ENCODE results near the gene CMSS1.

CMSS1 gene

GRCh38 chr3:99789011-99789721 is 28.5 kb upstream of the CMSS1 start:
- peak; percentile 3 for DNase-seq (ENCODE audit: low read depth)
- peak; percentile 73 for TF ChIP-seq CTCF (IDR thresholded peaks at IDR 0.05; ENCODE audit: low read depth, low read length, missing control alignments)
- no peak overlapping the region for H3K4me3 ChIP-seq (ENCODE audit: low read depth, low read length)

GRCh38 chr3:99794485-99794884 is 23.2 kb upstream of the CMSS1 start:
- DNase-seq (ENCODE audit: low read depth) = no peak
- TF ChIP-seq CTCF (IDR thresholded peaks at IDR 0.05; ENCODE audit: low read depth, low read length, missing control alignments) = no peak
- no peak overlapping the region for H3K4me3 ChIP-seq (ENCODE audit: low read depth, low read length)

GRCh38 chr3:99795573-99795972 is 22.1 kb upstream of the CMSS1 start:
- no peak overlapping the region for H3K4me3 ChIP-seq (ENCODE audit: low read depth, low read length)
- no peak for DNase-seq (ENCODE audit: low read depth)
- TF ChIP-seq CTCF (IDR thresholded peaks at IDR 0.05; ENCODE audit: low read depth, low read length, missing control alignments) = no peak

GRCh38 chr3:99799422-99799821 is 18.2 kb upstream of the CMSS1 start:
- DNase-seq (ENCODE audit: low read depth) = no peak
- TF ChIP-seq CTCF (IDR thresholded peaks at IDR 0.05; ENCODE audit: low read depth, low read length, missing control alignments) = no peak
- H3K4me3 ChIP-seq (ENCODE audit: low read depth, low read length) = no peak overlapping the region

GRCh38 chr3:99803297-99803696 is 14.4 kb upstream of the CMSS1 start:
- no peak overlapping the region for H3K4me3 ChIP-seq (ENCODE audit: low read depth, low read length)
- DNase-seq (ENCODE audit: low read depth) = no peak
- no peak for TF ChIP-seq CTCF (IDR thresholded peaks at IDR 0.05; ENCODE audit: low read depth, low read length, missing control alignments)

GRCh38 chr3:99805160-99805559 is 12.5 kb upstream of the CMSS1 start:
- no peak for DNase-seq (ENCODE audit: low read depth)
- no peak for TF ChIP-seq CTCF (IDR thresholded peaks at IDR 0.05; ENCODE audit: low read depth, low read length, missing control alignments)
- no peak overlapping the region for H3K4me3 ChIP-seq (ENCODE audit: low read depth, low read length)

- DNase-seq (ENCODE audit: low read depth) = peak; percentile 27
- no peak overlapping the region for H3K4me3 ChIP-seq (ENCODE audit: low read depth, low read length)
- peak; percentile 89 for TF ChIP-seq CTCF (IDR thresholded peaks at IDR 0.05; ENCODE audit: low read depth, low read length, missing control alignments)
Measured at GRCh38 chr3:99808163-99808794, 9.4 kb upstream of the CMSS1 start.
